HepG2 (cell line): ENCODE measurements around the gene SNAP25. TPM values are rescaled to one million over a fixed set of nuclear protein-coding genes. Genes with fewer than 3 reads are reported as not detected.
A peak's percentile ranks its signal among the peaks of the same experiment; 100 is the strongest.

Experiments
- ARHGAP35 ChIP-seq: sonication (generic); formaldehyde crosslinking; IDR thresholded peaks from 2 replicates; pipeline ENCODE4 v1.9.0; 2022; ENCODE audit warnings: mild to moderate bottlenecking, inconsistent platforms, moderate library complexity, missing genetic modification reagents, borderline replicate concordance
- ELF4 ChIP-seq: sonication (generic); formaldehyde crosslinking; IDR thresholded peaks from 2 replicates; pipeline ENCODE4 v1.5.0; 2020; ENCODE audit warnings: missing genetic modification reagents, mild to moderate bottlenecking, moderate library complexity, borderline replicate concordance
- ETS1 ChIP-seq: sonication (generic); formaldehyde crosslinking; IDR thresholded peaks from 2 replicates; pipeline ENCODE4 v1.4.0; 2020; ENCODE audit warnings: missing genetic modification reagents
- HES4 ChIP-seq: sonication (generic); formaldehyde crosslinking; IDR thresholded peaks from 2 replicates; pipeline ENCODE4 v1.9.0; 2021; ENCODE audit warnings: mild to moderate bottlenecking, missing genetic modification reagents, borderline replicate concordance
- HNRNPL ChIP-seq: fragments of 200-400 bp; formaldehyde crosslinking; IDR thresholded peaks from 2 replicates; pipeline ENCODE4 v1.6.1; 2017; ENCODE audit warnings: mild to moderate bottlenecking, low read depth, low read length
- KDM5B ChIP-seq: sonication (generic); formaldehyde crosslinking; IDR thresholded peaks from 2 replicates; pipeline ENCODE4 v1.4.0; 2020; ENCODE audit warnings: missing genetic modification reagents, mild to moderate bottlenecking, borderline replicate concordance
- KLF13 ChIP-seq: sonication (generic); formaldehyde crosslinking; IDR thresholded peaks from 2 replicates; pipeline ENCODE4 v1.4.0; 2020; ENCODE audit warnings: mild to moderate bottlenecking, missing genetic modification reagents
- MIER2 ChIP-seq: IDR thresholded peaks from 2 replicates; pipeline ENCODE4 v1.6.1; 2016; ENCODE audit warnings: missing biosample characterization, missing genetic modification reagents
- MYPOP ChIP-seq: sonication (generic); formaldehyde crosslinking; IDR thresholded peaks from 2 replicates; pipeline ENCODE4 v1.8.1; 2023; ENCODE audit warnings: mild to moderate bottlenecking, moderate library complexity, missing genetic modification reagents
- NCOA5 ChIP-seq: sonication (generic); formaldehyde crosslinking; IDR thresholded peaks from 2 replicates; pipeline ENCODE4 v1.4.0; 2020; ENCODE audit warnings: missing genetic modification reagents
- NFYC ChIP-seq: IDR thresholded peaks from 2 replicates; pipeline ENCODE4 v1.6.1; 2016; ENCODE audit warnings: missing genetic modification reagents, missing compliant biosample characterization
- NPAS2 ChIP-seq: sonication (generic); formaldehyde crosslinking; IDR thresholded peaks from 2 replicates; pipeline ENCODE4 v1.8.0; 2022; ENCODE audit warnings: mild to moderate bottlenecking, missing genetic modification reagents, borderline replicate concordance
- NR2F1 ChIP-seq, 2 experiments: fragments of 450-650 bp in 1 of 2; formaldehyde crosslinking in 1 of 2; IDR thresholded peaks; 2 replicates each; pipeline versions ENCODE4 v1.5.0 to v1.6.1; 2016 to 2020; ENCODE audit warnings: mild to moderate bottlenecking in 1 of 2, missing compliant biosample characterization in 1 of 2, missing genetic modification reagents in 1 of 2, moderate library complexity in 1 of 2
- SMAD9 ChIP-seq: sonication (generic); formaldehyde crosslinking; IDR thresholded peaks from 2 replicates; pipeline ENCODE4 v1.5.1; 2020; ENCODE audit warnings: mild to moderate bottlenecking, missing genetic modification reagents
- SMARCC2 ChIP-seq: fragments of 450-650 bp; IDR thresholded peaks from 2 replicates; pipeline ENCODE4 v1.6.1; 2017; ENCODE audit warnings: antibody characterized with exemption, mild to moderate bottlenecking
- SNRNP70 ChIP-seq: fragments of 200-400 bp; formaldehyde crosslinking; IDR thresholded peaks from 2 replicates; pipeline ENCODE4 v1.6.1; 2017; ENCODE audit warnings: mild to moderate bottlenecking, low read depth, low read length, moderate library complexity
- TAF1 ChIP-seq: sonication (generic); formaldehyde crosslinking; IDR thresholded peaks from 2 replicates; pipeline ENCODE4 v1.4.0; 2020; ENCODE audit warnings: missing genetic modification reagents
- TCF7L2 ChIP-seq: IDR thresholded peaks from 2 replicates; pipeline ENCODE4 v1.6.1; 2011; ENCODE audit warnings: mild to moderate bottlenecking, low read depth, low read length, moderate library complexity
- ZBTB1 ChIP-seq: sonication (generic); formaldehyde crosslinking; IDR thresholded peaks from 2 replicates; pipeline ENCODE4 v1.4.0; 2020; ENCODE audit warnings: missing genetic modification reagents, borderline replicate concordance
- ZIK1 ChIP-seq: sonication (generic); formaldehyde crosslinking; IDR thresholded peaks from 2 replicates; pipeline ENCODE4 v1.5.0; 2020; ENCODE audit warnings: mild to moderate bottlenecking, low read depth, missing genetic modification reagents, borderline replicate concordance
- ZNF274 ChIP-seq: sonication (generic); formaldehyde crosslinking; IDR thresholded peaks from 2 replicates; pipeline ENCODE4 v1.5.1; 2020; ENCODE audit warnings: mild to moderate bottlenecking, missing genetic modification reagents
- ZNF281 ChIP-seq: sonication (generic); formaldehyde crosslinking; IDR thresholded peaks from 2 replicates; pipeline ENCODE4 v1.4.0; 2020; ENCODE audit warnings: missing genetic modification reagents, borderline replicate concordance
- ZNF710 ChIP-seq: sonication (generic); formaldehyde crosslinking; IDR thresholded peaks from 2 replicates; pipeline ENCODE4 v1.5.0; 2020; ENCODE audit warnings: mild to moderate bottlenecking, missing genetic modification reagents, borderline replicate concordance
- polyA plus RNA-seq, 8 experiments: library from polyadenylated mRNA; depleted of rRNA in 3 of 8; stranded (reverse) in 7 of 8; unstranded in 1 of 8; fragments of >200 nt; fragmentation: Illumina TruSeq in 4 of 8; extraction: Trizol in 4 of 8; gene quantifications; 2 replicates each; pipeline versions ENCODE4 v1.2.1 to v1.2.3, GENCODE V29; 2011 to 2016; ENCODE audit warnings: low read depth in 4 of 8, missing spikeins in 1 of 8, mixed read lengths in 1 of 8; ENCODE audit not compliant: insufficient read depth in 1 of 8
- total RNA-seq, 5 experiments: library from RNA; depleted of rRNA; stranded (reverse); fragments of >200 nt; fragmentation: Illumina TruSeq; extraction: Trizol; gene quantifications; 2 replicates each; pipeline ENCODE4 v1.2.3, GENCODE V29; 2016; ENCODE audit warnings: low read depth in 1 of 5

The SNAP25 gene
- total and polyA plus RNA-seq, 2 of the 13 experiments (the other 11 are each of a cell fraction or from before 2014, with no cell fraction given) = not detected

GRCh38 chr20:10263385-10264165 lies 44.9 kb downstream of the SNAP25 start (continued):
- TF ChIP-seq ETS1 (0 out of 2 replicates have a peak, but pooled peaks have one; percentile 47), ZNF281 (CRISPR knock-in tag) (peak; percentile 42; the same call in 1 of the 2 replicates), MIER2 (CRISPR knock-in tag) (peak; percentile 89), ZBTB1 (CRISPR knock-in tag) (no peak), NPAS2 (CRISPR knock-in tag) (no peak), HES4 (CRISPR knock-in tag) (no peak), SMAD9 (CRISPR knock-in tag) (no peak), MYPOP (CRISPR knock-in tag) (peak; percentile 95; the same call in 1 of the 2 replicates), NCOA5 (no peak), KDM5B (no peak), SNRNP70 (no peak), HNRNPL (no peak), ZNF710 (CRISPR knock-in tag) (peak; percentile 95; the same call in 1 of the 2 replicates), NR2F1 (CRISPR knock-in tag; IDR thresholded peaks at IDR 0.05) (peak; percentile 38 to 77; a peak in 2 of 4 replicates), KLF13 (CRISPR knock-in tag) (no peak), TCF7L2 (no peak), ELF4 (no peak), ZNF274 (CRISPR knock-in tag) (no peak), ZIK1 (CRISPR knock-in tag) (no peak), TAF1 (no peak), NFYC (CRISPR knock-in tag) (peak; percentile 39; the same call in 1 of the 2 replicates), ARHGAP35 (CRISPR knock-in tag) (0 out of 2 replicates have a peak, but pooled peaks have one; percentile 46), SMARCC2 (no peak)
